Colonic mucosa (tissue), 4 donors: Measurements from ENCODE around the gene ADGB. TPM values are rescaled to one million over a fixed set of nuclear protein-coding genes. Genes with fewer than 3 reads are reported as not detected.
"Not testable (repeated sequence)": the region's sequence is repeated elsewhere in the genome, so short reads cannot be mapped to it uniquely, and the experiment has no call there.

Experiments
- DNase-seq: peaks from one replicate; pipeline ENCODE4 v3.0.0-alpha.2; 2020
- H3K27ac ChIP-seq: fragments of 200-600 bp; one replicate; pipeline ENCODE4 v1.8.0; 2021
- H3K27me3 ChIP-seq: fragments of 200-600 bp; one replicate; pipeline ENCODE4 v1.8.0; 2021
- H3K36me3 ChIP-seq: fragments of 200-600 bp; one replicate; pipeline ENCODE4 v1.8.0; 2021
- H3K4me1 ChIP-seq: fragments of 200-600 bp; one replicate; pipeline ENCODE4 v1.8.0; 2021; ENCODE audit warnings: mild to moderate bottlenecking
- H3K4me3 ChIP-seq: fragments of 200-600 bp; one replicate; pipeline ENCODE4 v1.8.0; 2021
- H3K9ac ChIP-seq, 2 donors: one replicate each; pipeline ENCODE4 v1.7.0; 2013; ENCODE audit warnings: control low read depth in 2 of 2, low read depth in 2 of 2, low read length in 2 of 2
- H3K9me3 ChIP-seq: fragments of 200-600 bp; one replicate; pipeline ENCODE4 v1.8.0; 2021
- CTCF ChIP-seq: fragments of 200-600 bp; IDR thresholded peaks from one replicate; pipeline ENCODE4 v1.8.0; 2022; ENCODE audit warnings: antibody characterized with exemption, mild to moderate bottlenecking
- intact Hi-C: fragments of 100-400 bp; cut with DNase I; formaldehyde crosslinking; loops from one replicate; pipeline ENCODE4 v1.14.1; 2022
- total RNA-seq, 2 donors: library from RNA; stranded (reverse); fragmentation: NEBNext Ultra II Directional in 1 of 2; extraction: Animal tissue kit (Norgen Biotek cat#: 25700) in 1 of 2; gene quantifications; one replicate each; pipeline ENCODE4 v1.2.1, GENCODE V29; 2021
- donor health status: healthy.
- donor health status: DM: no; HTN: no; CAD: no.
- donor health status: DM: no; HTN: no; CAD: no.

The ADGB gene
- total RNA-seq, 2 donors from 2014 or later, result 0.57 to 0.72 TPM

- Histone ChIP-seq H3K27ac (no peak overlapping the region), H3K9ac (no peak overlapping the region), H3K36me3 (no peaks in the 10 kb centered on the region), H3K4me3 (no peak overlapping the region), H3K27me3 (no peaks in the 10 kb centered on the region), H3K9me3 (no peaks in the 10 kb centered on the region), H3K4me1 (no peaks in the 10 kb centered on the region)
- intact Hi-C loops, result no loop called here
- DNase-seq, result no peak
- no peak for TF ChIP-seq CTCF
Observed at GRCh38 chr6:146805546-146806325, 207.0 kb downstream of the ADGB start.

- DNase-seq, H3K9me3 ChIP-seq, H3K27me3 ChIP-seq, H3K9ac ChIP-seq, intact Hi-C loops, H3K4me1 ChIP-seq, H3K36me3 ChIP-seq, H3K4me3 ChIP-seq, H3K27ac ChIP-seq: not testable (repeated sequence)
Observed at GRCh38 chr6:146809014-146809413, 210.2 kb downstream of the ADGB start.

GRCh38 chr6:146812811-146813321 lies 214.1 kb downstream of the ADGB start:
- H3K4me1 ChIP-seq, DNase-seq, H3K4me3 ChIP-seq, H3K9ac ChIP-seq, H3K27ac ChIP-seq, intact Hi-C loops, H3K9me3 ChIP-seq, H3K27me3 ChIP-seq, H3K36me3 ChIP-seq: not testable (repeated sequence)

- no peaks in the 10 kb centered on the region for H3K36me3 ChIP-seq
- intact Hi-C loops, result no loop called here
- H3K9me3 ChIP-seq, result no peaks in the 10 kb centered on the region
- no peak overlapping the region for H3K4me3 ChIP-seq
- H3K4me1 ChIP-seq, result no peaks in the 10 kb centered on the region
- TF ChIP-seq CTCF, result no peak
- H3K27ac ChIP-seq, result no peak overlapping the region
- no peaks in the 10 kb centered on the region for H3K27me3 ChIP-seq
- H3K9ac ChIP-seq, result no peak overlapping the region
- DNase-seq, result no peak
Observed at GRCh38 chr6:146813554-146813953, 214.8 kb downstream of the ADGB start.

GRCh38 chr6:146814148-146814750 lies 215.5 kb downstream of the ADGB start:
- Histone ChIP-seq H3K27me3 (no peaks in the 10 kb centered on the region), H3K36me3 (no peaks in the 10 kb centered on the region), H3K9ac (no peak overlapping the region), H3K4me1 (no peaks in the 10 kb centered on the region), H3K9me3 (no peaks in the 10 kb centered on the region), H3K4me3 (no peak overlapping the region), H3K27ac (no peak overlapping the region)
- intact Hi-C loops, result no loop called here
- no peak for DNase-seq
- no peak for TF ChIP-seq CTCF

GRCh38 chr6:146815511-146816462 lies 217.0 kb downstream of the ADGB start:
- H3K27me3 ChIP-seq, H3K9ac ChIP-seq, H3K36me3 ChIP-seq, DNase-seq, H3K4me1 ChIP-seq, H3K4me3 ChIP-seq, H3K27ac ChIP-seq, H3K9me3 ChIP-seq, intact Hi-C loops: not testable (repeated sequence)
